Measurements from ENCODE around the gene TPT1. TPM values are rescaled to one million over a fixed set of nuclear protein-coding genes. Genes with fewer than 3 reads are reported as not detected.
A peak's percentile ranks its signal among the peaks of the same experiment; 100 is the strongest.

The TPT1 gene
- total and polyA plus RNA-seq, 7 experiments from 2014 or later = 3,943 to 13,134 (median 5,986) TPM

- peaks cover 24 to 60% (median 34%) of the 10 kb centered on the region in 7 donors for H3K4me1 Mint-ChIP-seq
- no peak for ATAC-seq
These were observed 22.0 kb upstream of the TPT1 start for GRCh38 chr13:45362939-45363338.

DNA sequence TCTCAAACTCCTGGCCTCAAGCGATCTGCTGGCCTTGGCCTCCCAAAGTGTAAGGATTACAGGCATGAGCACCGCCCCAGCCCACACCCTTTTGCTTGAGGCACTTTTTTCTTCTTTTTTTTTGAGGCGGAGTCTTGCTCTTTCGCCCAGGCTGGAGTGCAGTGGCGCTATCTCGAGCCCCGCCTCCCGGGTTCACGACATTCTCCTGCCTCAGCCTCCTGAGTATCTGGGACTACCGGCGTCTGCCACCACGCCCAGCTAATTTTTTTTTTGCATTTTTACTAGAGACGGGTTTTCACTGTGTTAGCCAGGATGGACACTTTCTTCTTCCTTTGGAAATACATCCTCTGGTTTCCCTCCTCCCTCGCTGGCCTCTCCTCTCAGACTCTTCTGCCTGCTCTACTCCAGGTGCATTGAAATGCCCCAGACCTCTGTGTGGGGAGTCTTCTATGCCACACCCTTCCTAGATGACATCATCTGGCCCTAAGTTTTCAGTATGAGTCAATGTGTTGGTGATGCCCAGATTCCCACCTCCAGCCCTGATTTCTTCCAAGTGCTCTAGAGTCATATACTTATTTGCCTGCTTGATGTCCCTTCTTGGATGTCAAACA lies 20.7 kb upstream of the TPT1 start:
- Histone ChIP-seq H3K4me3 (ENCODE audit: low read length) (no peak overlapping the region), H3K36me3 (ENCODE audit: control insufficient read depth in 2 of 3, insufficient read depth in 3 of 3, low read length in 3 of 3) (peaks cover 0 to 4% (median 0%) of the 10 kb centered on the region in 3 experiments), H3K27me3 (ENCODE audit: control insufficient read depth in 2 of 2, insufficient read depth in 2 of 2, low read length in 2 of 2) (no peaks in the 10 kb centered on the region), H3K9me3 (ENCODE audit: control insufficient read depth in 2 of 3, low read length in 3 of 3) (no peaks in the 10 kb centered on the region), H3K4me1 (ENCODE audit: control insufficient read depth in 2 of 2, insufficient read depth in 2 of 2, low read length in 2 of 2) (peaks cover 1 to 6% of the 10 kb centered on the region in 2 donors), H3K27ac (ENCODE audit: low read depth, low read length) (no peak overlapping the region)
- ATAC-seq (no peak), DNase-seq (no peak)
- Mint-ChIP-seq H3K36me3 (peaks cover 3 to 51% (median 31%) of the 10 kb centered on the region in 5 donors), H3K9me3 (peaks cover 0 to 10% (median 4%) of the 10 kb centered on the region in 11 donors), H3K4me3 (peak overlapping the region in 2 of 10 donors; percentile 4 to 22), H3K4me1 (peaks cover 18 to 58% (median 31%) of the 10 kb centered on the region in 7 donors), H3K27me3 (no peaks in the 10 kb centered on the region), H3K27ac (peak overlapping the region in 7 of 9 donors; percentile 26 to 88 (median 72))
- CTCF ChIA-PET = no interaction called here
- POLR2A ChIA-PET = no interaction called here
- intact Hi-C loops (cut with micrococcal nuclease) = loop anchor here in 1 of 2 donors (10.0 kb wide), 1 partner anchor 933 kb away; no protein-coding TSS in a partner anchor

More at GRCh38 chr13:45362939-45363338, 22.0 kb upstream of the TPT1 start:
- POLR2A ChIA-PET = interaction anchor here (1.0 to 1.3 kb wide), 2 partner anchors 21 to 55 kb away, joined by 4 to 5 read pairs; partner anchors contain the start of gene SLC25A30
- peaks cover 3 to 44% (median 30%) of the 10 kb centered on the region in 5 donors for H3K36me3 Mint-ChIP-seq
- H3K9me3 Mint-ChIP-seq = peaks cover 0 to 10% (median 4%) of the 10 kb centered on the region in 11 donors
- Histone ChIP-seq H3K27ac (ENCODE audit: low read depth, low read length) (no peak overlapping the region), H3K27me3 (ENCODE audit: control insufficient read depth in 2 of 2, insufficient read depth in 2 of 2, low read length in 2 of 2) (no peaks in the 10 kb centered on the region), H3K36me3 (ENCODE audit: control insufficient read depth in 2 of 3, insufficient read depth in 3 of 3, low read length in 3 of 3) (peaks cover 0 to 4% (median 0%) of the 10 kb centered on the region in 3 experiments), H3K4me3 (ENCODE audit: low read length) (no peak overlapping the region), H3K9me3 (ENCODE audit: control insufficient read depth in 2 of 3, low read length in 3 of 3) (no peaks in the 10 kb centered on the region), H3K4me1 (ENCODE audit: control insufficient read depth in 2 of 2, insufficient read depth in 2 of 2, low read length in 2 of 2) (peaks cover 12 to 16% of the 10 kb centered on the region in 2 donors)
- CTCF ChIA-PET = interaction anchor here (0.7 to 1.1 kb wide), 2 partner anchors 9 to 12 kb away, joined by 3 to 4 read pairs; no protein-coding TSS in a partner anchor
- intact Hi-C loops (cut with micrococcal nuclease) = loop anchor here in 1 of 2 donors (10.0 kb wide), 1 partner anchor 932 kb away; no protein-coding TSS in a partner anchor
- H3K27me3 Mint-ChIP-seq = no peaks in the 10 kb centered on the region
- H3K27ac Mint-ChIP-seq = peak overlapping the region in 6 of 9 donors; percentile 36 to 88 (median 74)
- H3K4me3 Mint-ChIP-seq = peak overlapping the region in 1 of 10 donors; percentile 18
- DNase-seq = no peak

DNA sequence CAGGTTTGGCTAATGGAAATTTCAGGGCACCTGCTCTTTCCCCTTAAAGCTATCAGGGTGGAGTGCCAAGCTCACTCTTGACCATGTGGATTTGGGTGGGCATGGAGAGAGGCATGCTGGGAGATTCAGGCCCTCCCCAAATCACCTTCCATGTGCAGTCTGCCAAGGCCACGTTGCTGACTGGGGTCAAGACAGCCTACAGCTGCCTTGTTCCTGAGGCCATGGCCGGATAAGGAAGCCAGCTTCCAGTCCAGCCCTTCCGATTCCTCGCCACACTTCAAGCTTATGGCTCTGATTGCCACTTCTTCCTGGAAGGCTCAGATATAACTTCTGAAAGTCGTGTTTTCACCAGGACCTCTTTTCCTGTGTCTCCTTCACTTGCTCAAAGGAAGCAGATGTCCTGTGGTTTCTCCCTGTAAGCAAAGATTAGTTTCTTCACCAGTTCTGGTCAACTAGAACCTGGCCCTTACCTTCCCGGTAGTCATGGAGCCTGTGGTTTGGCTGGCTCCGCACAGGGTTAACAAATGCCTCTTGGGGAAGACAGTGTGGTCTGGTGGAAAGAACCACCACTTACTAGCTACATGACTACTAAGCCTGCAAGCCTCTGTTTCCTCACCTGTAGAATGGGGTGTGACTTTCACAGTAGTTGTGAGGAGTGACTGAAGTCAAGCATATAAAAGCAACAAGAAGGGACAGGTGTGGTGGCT lies 16.1 kb upstream of the TPT1 start:
- ATAC-seq = no peak
- Histone ChIP-seq H3K27me3 (ENCODE audit: control insufficient read depth in 2 of 2, insufficient read depth in 2 of 2, low read length in 2 of 2) (no peaks in the 10 kb centered on the region), H3K27ac (ENCODE audit: low read depth, low read length) (no peak overlapping the region), H3K4me3 (ENCODE audit: low read length) (no peak overlapping the region), H3K9me3 (ENCODE audit: control insufficient read depth in 2 of 3, low read length in 3 of 3) (no peaks in the 10 kb centered on the region), H3K36me3 (ENCODE audit: control insufficient read depth in 2 of 3, insufficient read depth in 3 of 3, low read length in 3 of 3) (peaks cover 0 to 11% (median 5%) of the 10 kb centered on the region in 3 experiments), H3K4me1 (ENCODE audit: control insufficient read depth in 2 of 2, insufficient read depth in 2 of 2, low read length in 2 of 2) (no peaks in the 10 kb centered on the region)
- peak overlapping the region; percentile 46 to 88 (median 79) for H3K27ac Mint-ChIP-seq
- H3K4me1 Mint-ChIP-seq = peaks cover 6 to 43% (median 16%) of the 10 kb centered on the region in 7 donors
- H3K36me3 Mint-ChIP-seq = peaks cover 3 to 35% (median 20%) of the 10 kb centered on the region in 5 donors
- H3K9me3 Mint-ChIP-seq = peaks cover 0 to under 1% (median 0%) of the 10 kb centered on the region in 11 donors
- H3K27me3 Mint-ChIP-seq = no peaks in the 10 kb centered on the region
- POLR2A ChIA-PET = interaction anchor here (1.3 to 2.0 kb wide), 3 partner anchors 10 to 108 kb away, joined by 5 to 6 read pairs (median 5); partner anchors contain the start of genes COG3 and TPT1
- H3K4me3 Mint-ChIP-seq = peak overlapping the region in 1 of 10 donors; percentile 26
- DNase-seq = no peak
- CTCF ChIA-PET = interaction anchor here (1.4 to 2.2 kb wide), 2 partner anchors 11 to 14 kb away, joined by 5 to 9 read pairs; no protein-coding TSS in a partner anchor
- intact Hi-C loops (cut with micrococcal nuclease) = no loop called here

DNA sequence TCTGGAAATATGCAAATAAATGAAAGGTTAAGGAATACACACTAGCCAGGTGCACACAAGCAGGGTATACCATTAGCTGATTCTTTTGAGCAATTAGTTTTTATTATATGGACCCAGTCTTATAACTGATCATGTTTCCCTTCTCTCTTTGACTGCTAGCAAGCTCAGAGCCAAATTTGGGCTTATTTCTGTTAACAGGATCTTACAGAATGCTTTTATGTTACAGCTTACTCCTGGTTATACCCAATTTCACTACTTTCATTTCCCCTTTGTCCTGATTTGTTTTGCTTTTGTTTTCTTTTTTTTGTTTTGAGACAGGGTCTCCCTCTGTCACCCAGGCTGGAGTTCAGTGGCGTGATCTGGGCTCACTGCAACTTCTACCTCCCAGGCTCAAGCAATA lies 12.9 kb upstream of the TPT1 start:
- H3K36me3 Mint-ChIP-seq = peaks cover 7 to 38% (median 18%) of the 10 kb centered on the region in 5 donors
- H3K9me3 Mint-ChIP-seq = no peaks in the 10 kb centered on the region
- peaks cover 8 to 32% (median 16%) of the 10 kb centered on the region in 7 donors for H3K4me1 Mint-ChIP-seq
- CTCF ChIA-PET = no interaction called here
- H3K27ac ChIP-seq (ENCODE audit: low read depth, low read length) = no peak overlapping the region
- no peak overlapping the region for H3K4me3 Mint-ChIP-seq
- H3K36me3 ChIP-seq (ENCODE audit: control insufficient read depth in 2 of 3, insufficient read depth in 3 of 3, low read length in 3 of 3) = peaks cover 0 to 28% (median 5%) of the 10 kb centered on the region in 3 experiments
- no peak for DNase-seq
- POLR2A ChIA-PET = interaction anchor here (0.8 kb wide), 1 partner anchor 31 kb away, joined by 5 read pairs; no protein-coding TSS in a partner anchor
- H3K4me3 ChIP-seq (ENCODE audit: low read length) = no peak overlapping the region
- no peaks in the 10 kb centered on the region for H3K9me3 ChIP-seq (ENCODE audit: control insufficient read depth in 2 of 3, low read length in 3 of 3)
- no peak for ATAC-seq
- H3K4me1 ChIP-seq (ENCODE audit: control insufficient read depth in 2 of 2, insufficient read depth in 2 of 2, low read length in 2 of 2) = no peaks in the 10 kb centered on the region
- intact Hi-C loops (cut with micrococcal nuclease) = no loop called here
- H3K27me3 ChIP-seq (ENCODE audit: control insufficient read depth in 2 of 2, insufficient read depth in 2 of 2, low read length in 2 of 2) = no peaks in the 10 kb centered on the region
- H3K27ac Mint-ChIP-seq = peak overlapping the region in 1 of 9 donors; percentile 14
- no peaks in the 10 kb centered on the region for H3K27me3 Mint-ChIP-seq

DNA sequence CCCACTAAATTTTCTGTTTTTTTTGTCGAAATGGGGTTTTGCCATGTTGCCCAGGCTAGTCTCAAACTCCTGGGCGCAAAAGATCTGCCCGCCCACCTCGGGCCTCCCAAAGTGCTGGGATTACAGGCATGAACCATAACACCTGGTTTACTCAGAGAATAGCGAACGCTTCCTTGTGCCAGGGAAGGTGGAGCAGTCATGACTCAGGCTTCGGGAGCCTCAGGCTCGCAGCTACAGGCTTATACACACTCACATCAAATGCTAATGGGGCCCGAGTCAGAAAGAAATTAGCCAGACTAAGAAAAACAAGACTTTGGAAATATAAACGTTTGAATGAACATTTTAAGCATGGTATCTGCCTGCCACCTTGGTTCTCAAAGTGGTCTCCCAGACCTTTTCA lies 11.0 kb upstream of the TPT1 start:
- H3K4me3 ChIP-seq (ENCODE audit: low read length) = no peak overlapping the region
- H3K4me1 ChIP-seq (ENCODE audit: control insufficient read depth in 2 of 2, insufficient read depth in 2 of 2, low read length in 2 of 2) = no peaks in the 10 kb centered on the region
- peaks cover 3 to 42% (median 5%) of the 10 kb centered on the region in 3 experiments for H3K36me3 ChIP-seq (ENCODE audit: control insufficient read depth in 2 of 3, insufficient read depth in 3 of 3, low read length in 3 of 3)
- H3K9me3 ChIP-seq (ENCODE audit: control insufficient read depth in 2 of 3, low read length in 3 of 3) = no peaks in the 10 kb centered on the region
- Mint-ChIP-seq H3K4me1 (peaks cover 2 to 23% (median 11%) of the 10 kb centered on the region in 7 donors), H3K36me3 (peaks cover 7 to 35% (median 16%) of the 10 kb centered on the region in 5 donors), H3K27me3 (no peaks in the 10 kb centered on the region), H3K27ac (peak overlapping the region in 2 of 9 donors; percentile 54 to 64), H3K4me3 (no peak overlapping the region), H3K9me3 (no peaks in the 10 kb centered on the region)
- no peak overlapping the region for H3K27ac ChIP-seq (ENCODE audit: low read depth, low read length)
- ChIA-PET CTCF (interaction anchor here (1.2 kb wide), 1 partner anchor 11 kb away, joined by 3 read pairs; no protein-coding TSS in a partner anchor), POLR2A (interaction anchor here (1.0 kb wide), 1 partner anchor 110 kb away, joined by 3 read pairs; no protein-coding TSS in a partner anchor)
- H3K27me3 ChIP-seq (ENCODE audit: control insufficient read depth in 2 of 2, insufficient read depth in 2 of 2, low read length in 2 of 2) = no peaks in the 10 kb centered on the region
- ATAC-seq (no peak), DNase-seq (no peak)
- intact Hi-C loops (cut with micrococcal nuclease) = no loop called here

- Mint-ChIP-seq H3K36me3 (peaks cover 7 to 36% (median 13%) of the 10 kb centered on the region in 5 donors), H3K27ac (peak overlapping the region in 1 of 9 donors; percentile 26), H3K27me3 (no peaks in the 10 kb centered on the region), H3K4me1 (peaks cover 0 to 16% (median 5%) of the 10 kb centered on the region in 7 donors), H3K9me3 (no peaks in the 10 kb centered on the region), H3K4me3 (no peak overlapping the region)
- DNase-seq (no peak), ATAC-seq (no peak)
- H3K27me3 ChIP-seq (ENCODE audit: control insufficient read depth in 2 of 2, insufficient read depth in 2 of 2, low read length in 2 of 2) = no peaks in the 10 kb centered on the region
- peaks cover 3 to 49% (median 5%) of the 10 kb centered on the region in 3 experiments for H3K36me3 ChIP-seq (ENCODE audit: control insufficient read depth in 2 of 3, insufficient read depth in 3 of 3, low read length in 3 of 3)
- H3K4me3 ChIP-seq (ENCODE audit: low read length) = no peak overlapping the region
- intact Hi-C loops (cut with micrococcal nuclease) = no loop called here
- no peaks in the 10 kb centered on the region for H3K9me3 ChIP-seq (ENCODE audit: control insufficient read depth in 2 of 3, low read length in 3 of 3)
- ChIA-PET CTCF (interaction anchor here (0.7 kb wide), 1 partner anchor 11 kb away, joined by 4 read pairs; no protein-coding TSS in a partner anchor), POLR2A (no interaction called here)
- H3K4me1 ChIP-seq (ENCODE audit: control insufficient read depth in 2 of 2, insufficient read depth in 2 of 2, low read length in 2 of 2) = no peaks in the 10 kb centered on the region
- no peak overlapping the region for H3K27ac ChIP-seq (ENCODE audit: low read depth, low read length)
These were observed 9.2 kb upstream of the TPT1 start for GRCh38 chr13:45350152-45350551.
